Measurements from ENCODE around the gene CNTFR.

GRCh38 chr9:34575862-34576596 lies 13.5 kb downstream of the CNTFR start:
- TF ChIP-seq CTCF (IDR thresholded peaks at IDR 0.05; ENCODE audit: low read depth, low read length, poor library complexity, severe bottlenecking) (no peak), EZH2phosphoT487 (IDR thresholded peaks at IDR 0.05; ENCODE audit: borderline replicate concordance, low read length) (no peak)
